ENCODE results near the gene NWD2. TPM values are rescaled to one million over a fixed set of nuclear protein-coding genes. Genes with fewer than 3 reads are reported as not detected.

Gene NWD2
- total and polyA plus RNA-seq, 10 of the 15 experiments (the other 5 are each of a cell fraction or from before 2014, with no cell fraction given), result not detected

DNA sequence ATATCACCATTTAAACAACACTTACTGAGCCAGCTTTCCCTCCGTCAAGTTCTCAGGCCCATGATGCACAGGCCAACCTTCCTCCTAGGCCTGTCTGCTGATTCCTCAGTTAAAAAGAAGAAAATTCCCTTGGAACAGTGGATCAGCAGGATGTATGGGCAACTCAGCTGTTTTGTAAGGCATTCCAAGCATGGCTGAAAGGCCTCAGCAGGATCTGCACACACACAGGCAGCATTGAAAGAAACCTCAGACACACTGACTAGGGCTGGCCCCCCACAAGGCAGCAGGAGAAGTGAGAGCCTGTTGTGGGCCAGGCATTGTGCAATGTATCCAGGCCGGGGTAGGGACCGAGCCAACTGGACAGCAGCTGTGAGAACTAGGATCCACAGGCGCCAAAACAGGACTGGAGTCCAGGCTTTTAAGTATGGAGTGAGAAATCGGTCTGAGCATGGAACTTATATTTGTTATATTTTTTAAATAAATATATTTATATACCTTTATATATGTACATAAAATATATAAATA is 171.4 kb downstream of the NWD2 start:
- POLR2A ChIA-PET, result no interaction called here
- RAD21 ChIA-PET (ENCODE audit: unreplicated experiment), result no interaction called here
- intact Hi-C loops (cut with micrococcal nuclease; ENCODE audit: unreplicated experiment), result no loop called here
- ATAC-seq (no peak), FAIRE-seq (no peak), DNase-seq (ENCODE audit: low read depth, low spot score) (no peak)
- Histone ChIP-seq H3K27me3 (replicated peaks in 1 of 2; ENCODE audit: control insufficient read depth in 2 of 2, insufficient read depth in 2 of 2, low read length in 1 of 2) (no peaks in the 10 kb centered on the region), H2AFZ (ENCODE audit: control insufficient read depth, low read depth, low read length) (no peak overlapping the region), H3K4me3 (no peak overlapping the region), H3K9ac (ENCODE audit: control insufficient read depth, insufficient read depth, low read length) (no peak overlapping the region), H3K79me2 (ENCODE audit: control insufficient read depth, insufficient read depth, low read length) (no peaks in the 10 kb centered on the region), H3K36me3 (ENCODE audit: control insufficient read depth in 2 of 2, insufficient read depth in 2 of 2, low read length in 1 of 2) (no peaks in the 10 kb centered on the region), H4K20me1 (ENCODE audit: control insufficient read depth, insufficient read depth) (no peaks in the 10 kb centered on the region), H3K4me2 (ENCODE audit: control insufficient read depth, insufficient read depth) (no peak overlapping the region), H3K4me1 (ENCODE audit: control insufficient read depth, insufficient read depth, low read length) (no peaks in the 10 kb centered on the region), H3K27ac (ENCODE audit: control insufficient read depth, insufficient read depth) (no peak overlapping the region), H3K9me3 (replicated peaks; ENCODE audit: control insufficient read depth, insufficient read depth, low read length) (no peaks in the 10 kb centered on the region)
- BruUV-seq (replicated peaks), result no TSS peak
- CTCF ChIA-PET, result no interaction called here
- in situ Hi-C loops (cut with MboI), result no loop called here
- TF ChIP-seq ZNF592 (IDR thresholded peaks at IDR 0.05), result no peak
- TF ChIP-seq TARDBP (IDR thresholded peaks at IDR 0.05; ENCODE audit: borderline replicate concordance), result no peak
- TF ChIP-seq, protein P1, sequence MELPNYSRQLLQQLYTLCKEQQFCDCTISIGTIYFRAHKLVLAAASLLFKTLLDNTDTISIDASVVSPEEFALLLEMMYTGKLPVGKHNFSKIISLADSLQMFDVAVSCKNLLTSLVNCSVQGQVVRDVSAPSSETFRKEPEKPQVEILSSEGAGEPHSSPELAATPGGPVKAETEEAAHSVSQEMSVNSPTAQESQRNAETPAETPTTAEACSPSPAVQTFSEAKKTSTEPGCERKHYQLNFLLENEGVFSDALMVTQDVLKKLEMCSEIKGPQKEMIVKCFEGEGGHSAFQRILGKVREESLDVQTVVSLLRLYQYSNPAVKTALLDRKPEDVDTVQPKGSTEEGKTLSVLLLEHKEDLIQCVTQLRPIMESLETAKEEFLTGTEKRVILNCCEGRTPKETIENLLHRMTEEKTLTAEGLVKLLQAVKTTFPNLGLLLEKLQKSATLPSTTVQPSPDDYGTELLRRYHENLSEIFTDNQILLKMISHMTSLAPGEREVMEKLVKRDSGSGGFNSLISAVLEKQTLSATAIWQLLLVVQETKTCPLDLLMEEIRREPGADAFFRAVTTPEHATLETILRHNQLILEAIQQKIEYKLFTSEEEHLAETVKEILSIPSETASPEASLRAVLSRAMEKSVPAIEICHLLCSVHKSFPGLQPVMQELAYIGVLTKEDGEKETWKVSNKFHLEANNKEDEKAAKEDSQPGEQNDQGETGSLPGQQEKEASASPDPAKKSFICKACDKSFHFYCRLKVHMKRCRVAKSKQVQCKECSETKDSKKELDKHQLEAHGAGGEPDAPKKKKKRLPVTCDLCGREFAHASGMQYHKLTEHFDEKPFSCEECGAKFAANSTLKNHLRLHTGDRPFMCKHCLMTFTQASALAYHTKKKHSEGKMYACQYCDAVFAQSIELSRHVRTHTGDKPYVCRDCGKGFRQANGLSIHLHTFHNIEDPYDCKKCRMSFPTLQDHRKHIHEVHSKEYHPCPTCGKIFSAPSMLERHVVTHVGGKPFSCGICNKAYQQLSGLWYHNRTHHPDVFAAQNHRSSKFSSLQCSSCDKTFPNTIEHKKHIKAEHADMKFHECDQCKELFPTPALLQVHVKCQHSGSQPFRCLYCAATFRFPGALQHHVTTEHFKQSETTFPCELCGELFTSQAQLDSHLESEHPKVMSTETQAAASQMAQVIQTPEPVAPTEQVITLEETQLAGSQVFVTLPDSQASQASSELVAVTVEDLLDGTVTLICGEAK (IDR thresholded peaks at IDR 0.05; ENCODE audit: borderline replicate concordance), result no peak
- TF ChIP-seq SMAD1 (IDR thresholded peaks at IDR 0.05; ENCODE audit: low read depth, partially characterized antibody), result no peak
- TF ChIP-seq MXI1 (IDR thresholded peaks at IDR 0.05; ENCODE audit: low read depth, low read length), result no peak
- no peak for TF ChIP-seq POLR2A (IDR thresholded peaks at IDR 0.05; ENCODE audit: low read depth, low read length)
- 55% methylated on average over 5 of the region's 5 CpGs for WGBS (ENCODE audit: insufficient coverage, insufficient replicate concordance, low lambda C conversion rate, missing lambda C conversion rate)
- SMC1A ChIA-PET (ENCODE audit: uncharacterized antibody, unreplicated experiment), result no interaction called here
